ENCODE results near the gene AGRN. TPM values are rescaled to one million over a fixed set of nuclear protein-coding genes. Genes with fewer than 3 reads are reported as not detected.

Gene AGRN
- total and polyA plus RNA-seq, 2 of the 4 experiments (the other 2 are of a cell fraction) = 8.1 to 115 TPM

DNA sequence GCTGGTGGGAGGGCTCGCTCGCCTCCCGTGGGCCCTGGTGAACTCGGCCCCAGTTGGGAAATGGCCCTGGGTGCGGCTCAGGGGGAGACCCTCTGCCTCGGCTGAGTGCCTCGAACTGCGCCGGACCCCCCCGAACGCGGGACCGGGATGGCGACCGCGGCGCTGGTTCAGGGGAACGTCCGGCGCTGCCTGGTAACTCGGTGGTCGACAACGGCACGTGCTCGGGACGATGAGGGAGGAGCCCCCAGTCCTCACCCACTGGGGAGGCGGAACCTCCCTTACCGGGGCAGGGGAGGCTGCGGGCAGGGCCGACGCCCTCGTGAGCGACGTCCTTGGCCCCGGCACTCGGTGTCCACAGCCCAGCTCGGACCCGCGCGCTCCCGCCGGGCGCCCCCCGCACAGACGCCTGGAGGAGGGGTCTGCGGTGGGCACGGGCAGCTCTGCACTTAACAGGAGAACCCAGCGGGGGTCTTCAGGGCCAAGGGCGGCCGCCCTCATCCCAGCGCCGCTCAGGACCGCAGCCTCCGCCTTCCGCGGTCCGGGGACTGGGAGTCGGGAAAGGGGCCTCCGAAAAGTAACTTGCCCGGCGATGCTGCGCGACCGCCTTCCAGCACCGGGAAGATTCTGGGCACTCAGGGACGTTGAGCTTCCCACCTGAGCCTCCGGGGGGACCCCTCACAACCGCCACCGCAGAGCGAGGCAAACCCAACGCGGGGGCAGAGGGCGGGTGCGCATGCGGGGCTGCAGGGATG lies 21.8 kb upstream of the AGRN start:
- no peaks in the 10 kb centered on the region for H3K27me3 ChIP-seq (ENCODE audit: control insufficient read depth, insufficient read depth, low read length)
- peak overlapping the region; percentile 85 for H2AFZ ChIP-seq (replicated peaks; ENCODE audit: low read length, poor library complexity)
- H2BK120ac ChIP-seq (ENCODE audit: low read depth, low read length) = no peak overlapping the region
- H2BK20ac ChIP-seq (ENCODE audit: low read depth, low read length) = no peak overlapping the region
- intact Hi-C loops (cut with micrococcal nuclease) = no loop called here
- peak overlapping the region; percentile 59 for H3K4me3 ChIP-seq (ENCODE audit: insufficient read depth, low read depth, low read length)
- H2AK5ac ChIP-seq (ENCODE audit: low read depth, low read length) = peak overlapping the region; percentile 43; the same call in 1 of the 2 replicates
- H3K9me1 ChIP-seq (ENCODE audit: insufficient read depth, low read length) = no peaks in the 10 kb centered on the region
- H3K4me2 ChIP-seq (ENCODE audit: low read depth, low read length) = peak overlapping the region; percentile 61; the same call in 1 of the 2 replicates
- H4K20me1 ChIP-seq (ENCODE audit: insufficient read depth, low read length) = peaks cover 9% of the 10 kb centered on the region; the same call in 1 of the 2 replicates
- no TSS peak for BruUV-seq (replicated peaks)
- no peak overlapping the region for H2BK15ac ChIP-seq (ENCODE audit: low read depth, low read length)
- peak overlapping the region; percentile 90 for H2AK9ac ChIP-seq (replicated peaks; ENCODE audit: low read depth, low read length, poor library complexity)
- dilution Hi-C loops (cut with HindIII; ENCODE audit: low sequenced_read_pairs, unreplicated experiment) = no loop called here
- in situ Hi-C loops (cut with MboI; ENCODE audit: low sequenced_read_pairs) = no loop called here
- TF ChIP-seq CHD1 (IDR thresholded peaks at IDR 0.05; ENCODE audit: low read depth, low read length) = 0 out of 2 replicates have a peak, but pooled peaks have one; percentile 1
- TF ChIP-seq MXI1 (IDR thresholded peaks at IDR 0.05; ENCODE audit: borderline replicate concordance, low read depth, low read length) = no peak
- no peak for TF ChIP-seq RCOR1 (IDR thresholded peaks at IDR 0.05; ENCODE audit: insufficient replicate concordance, low read length)
- no peak for TF ChIP-seq FOS (IDR thresholded peaks at IDR 0.05; ENCODE audit: low read depth, low read length)
- no peak overlapping the region for H3K56ac ChIP-seq (ENCODE audit: extremely low read depth, insufficient read depth, low read length)
- no peak overlapping the region; the same call in 1 of the 2 replicates for H4K91ac ChIP-seq (ENCODE audit: insufficient read depth, low read depth, low read length)
- H3K18ac ChIP-seq (ENCODE audit: low read depth, low read length) = no peak overlapping the region; the same call in 1 of the 2 replicates
- H2BK5ac ChIP-seq (ENCODE audit: low read depth, low read length, poor library complexity, severe bottlenecking) = no peak overlapping the region
- DNase-seq (no peak), ATAC-seq (ENCODE audit: low read depth) (no peak)
- H3K79me1 ChIP-seq (ENCODE audit: low read depth in 1 of 2, low read length in 2 of 2) = peaks cover 6 to 30% of the 10 kb centered on the region in 2 experiments; a peak in 3 of 4 replicates
- ChIA-PET CTCF (interaction anchor here (0.8 kb wide), 1 partner anchor 13 kb away, joined by 4 read pairs; no protein-coding TSS in a partner anchor), POLR2A (ENCODE audit: unreplicated experiment) (no interaction called here)
- WGBS, 2 experiments (ENCODE audit: extremely low coverage in 2 of 2, insufficient read length in 1 of 2) = 47% methylated on average over 43 of the region's 75 CpGs; no CpG with 5 or more reads in 1 of the 2 experiments
- H3K9ac ChIP-seq (ENCODE audit: low read depth, low read length) = no peak overlapping the region
- no peak overlapping the region for H3K23ac ChIP-seq (ENCODE audit: low read depth, low read length)
- no peak overlapping the region; the same call in 1 of the 2 replicates for H3K14ac ChIP-seq (replicated peaks; ENCODE audit: low read depth, low read length)
- H3K4ac ChIP-seq (ENCODE audit: low read depth, low read length) = peak overlapping the region; percentile 22; the same call in 1 of the 2 replicates
- H3K9me3 ChIP-seq (ENCODE audit: control insufficient read depth, insufficient read depth, low read length) = no peaks in the 10 kb centered on the region; the same call in 1 of the 2 replicates
- H4K8ac ChIP-seq (ENCODE audit: low read depth in 2 of 2, low read length in 2 of 2) = peak overlapping the region in 1 of 2 experiments; percentile 47; a peak in 1 of 4 replicates
- H4K5ac ChIP-seq (ENCODE audit: low read depth, low read length) = no peak overlapping the region; the same call in 1 of the 2 replicates
- peaks cover 4% of the 10 kb centered on the region; the same call in 1 of the 2 replicates for H3K4me1 ChIP-seq (ENCODE audit: control insufficient read depth, insufficient read depth, low read length)
- H3K27ac ChIP-seq (ENCODE audit: insufficient read depth, low read length) = no peak overlapping the region; the same call in 1 of the 2 replicates
- H3K36me3 ChIP-seq (ENCODE audit: control insufficient read depth, insufficient read depth, low read length) = no peaks in the 10 kb centered on the region

Measured in IMR-90 (cell line).